H9 (cell line): ENCODE measurements around the gene C17orf78. TPM values are rescaled to one million over a fixed set of nuclear protein-coding genes. Genes with fewer than 3 reads are reported as not detected.

ENCODE experiments used
- DNase-seq: peaks from one replicate; pipeline ENCODE4 v3.0.0-alpha.2; 2017
- H2AFZ ChIP-seq: one replicate; pipeline ENCODE4 v1.6.1; 2013; ENCODE audit warnings: mild to moderate bottlenecking, low read length, control low read depth, moderate library complexity
- H2AK5ac ChIP-seq: 2 replicates; pipeline ENCODE4 v1.6.1; 2013; ENCODE audit warnings: low read length, control low read depth, mixed read lengths; ENCODE audit not compliant: insufficient read length
- H2BK120ac ChIP-seq: one replicate; pipeline ENCODE4 v1.6.1; 2013; ENCODE audit warnings: low read depth, mild to moderate bottlenecking, low read length, control low read depth, inconsistent platforms; ENCODE audit not compliant: poor library complexity, severe bottlenecking
- H2BK12ac ChIP-seq: 2 replicates; pipeline ENCODE4 v1.6.1; 2013; ENCODE audit warnings: low read length, control low read depth, mixed read lengths, low read depth; ENCODE audit not compliant: insufficient read length
- H2BK15ac ChIP-seq: 2 replicates; pipeline ENCODE4 v1.6.1; 2013; ENCODE audit warnings: low read depth, low read length, control low read depth
- H2BK20ac ChIP-seq: one replicate; pipeline ENCODE4 v1.6.1; 2013; ENCODE audit warnings: low read depth, mild to moderate bottlenecking, low read length, control low read depth, inconsistent platforms; ENCODE audit not compliant: poor library complexity, severe bottlenecking
- H2BK5ac ChIP-seq: 2 replicates; pipeline ENCODE4 v1.6.1; 2013; ENCODE audit warnings: low read length, control low read depth, mixed read lengths; ENCODE audit not compliant: insufficient read length
- H3K14ac ChIP-seq: 2 replicates; pipeline ENCODE4 v1.6.1; 2013; ENCODE audit warnings: low read length, control low read depth; ENCODE audit not compliant: insufficient read depth
- H3K18ac ChIP-seq: 2 replicates; pipeline ENCODE4 v1.6.1; 2013; ENCODE audit warnings: low read depth, mild to moderate bottlenecking, mixed read lengths, low read length, control low read depth; ENCODE audit not compliant: insufficient read length
- H3K23ac ChIP-seq: 2 replicates; pipeline ENCODE4 v1.6.1; 2013; ENCODE audit warnings: low read length, control low read depth, mixed read lengths, low read depth; ENCODE audit not compliant: insufficient read length
- H3K23me2 ChIP-seq: 2 replicates; pipeline ENCODE4 v1.6.1; 2013; ENCODE audit warnings: low read depth, mild to moderate bottlenecking, mixed read lengths, low read length, control low read depth; ENCODE audit not compliant: insufficient read length, poor library complexity, severe bottlenecking
- H3K27ac ChIP-seq: 2 replicates; pipeline ENCODE4 v1.5.1; 2013; ENCODE audit warnings: low read length, control low read depth, mixed read lengths, low read depth; ENCODE audit not compliant: insufficient read length
- H3K27me3 ChIP-seq: 2 replicates; pipeline ENCODE4 v1.6.1; 2013; ENCODE audit warnings: low read length, control low read depth, inconsistent platforms; ENCODE audit not compliant: insufficient read depth
- H3K4ac ChIP-seq: 2 replicates; pipeline ENCODE4 v1.6.1; 2013; ENCODE audit warnings: low read depth, mild to moderate bottlenecking, control low read depth, inconsistent platforms, low read length, moderate library complexity
- H3K4me1 ChIP-seq: 2 replicates; pipeline ENCODE4 v1.6.1; 2013; ENCODE audit warnings: low read length, control low read depth, inconsistent platforms; ENCODE audit not compliant: insufficient read depth
- H3K4me2 ChIP-seq: 2 replicates; pipeline ENCODE4 v1.6.1; 2013; ENCODE audit warnings: low read length, control low read depth, mixed read lengths; ENCODE audit not compliant: insufficient read length, insufficient read depth
- H3K56ac ChIP-seq: 2 replicates; pipeline ENCODE4 v1.6.1; 2013; ENCODE audit warnings: low read depth, mild to moderate bottlenecking, mixed read lengths, low read length, control low read depth; ENCODE audit not compliant: insufficient read length
- H3K79me1 ChIP-seq: 2 replicates; pipeline ENCODE4 v1.6.1; 2013; ENCODE audit warnings: low read depth, mild to moderate bottlenecking, moderate library complexity, low read length, control low read depth, inconsistent platforms; ENCODE audit not compliant: insufficient read depth, poor library complexity, severe bottlenecking
- H3K79me2 ChIP-seq: 2 replicates; pipeline ENCODE4 v1.6.1; 2013; ENCODE audit warnings: low read length, control low read depth, inconsistent platforms; ENCODE audit not compliant: insufficient read depth
- H3K9ac ChIP-seq: 2 replicates; pipeline ENCODE4 v1.6.1; 2013; ENCODE audit warnings: low read length, control low read depth, mixed read lengths; ENCODE audit not compliant: insufficient read length; ENCODE audit errors: extremely low read depth
- H3K9me3 ChIP-seq: one replicate; pipeline ENCODE4 v1.6.1; 2013; ENCODE audit warnings: low read depth, low read length, inconsistent platforms; ENCODE audit not compliant: control insufficient read depth
- H3T11ph ChIP-seq: one replicate; pipeline ENCODE4 v1.6.1; 2013; ENCODE audit warnings: mild to moderate bottlenecking, low read length, control low read depth, inconsistent platforms
- H4K20me1 ChIP-seq: one replicate; pipeline ENCODE4 v1.6.1; 2013; ENCODE audit not compliant: control insufficient read depth, insufficient read length, insufficient read depth
- H4K5ac ChIP-seq: 2 replicates; pipeline ENCODE4 v1.6.1; 2013; ENCODE audit warnings: low read depth, mild to moderate bottlenecking, mixed read lengths, low read length, control low read depth; ENCODE audit not compliant: insufficient read length
- H4K8ac ChIP-seq: replicated peaks from 2 replicates; pipeline ENCODE4 v1.6.1; 2013; ENCODE audit warnings: low read length, control low read depth, mixed read lengths, low read depth; ENCODE audit not compliant: insufficient read length
- H4K91ac ChIP-seq: 2 replicates; pipeline ENCODE4 v1.6.1; 2013; ENCODE audit warnings: low read depth, mild to moderate bottlenecking, moderate library complexity, mixed read lengths, low read length, control low read depth; ENCODE audit not compliant: insufficient read length
- H3K27ac Mint-ChIP-seq, 3 experiments: 2 replicates in 2 of 3; 3 replicates in 1 of 3; pipeline ENCODE4 v1.8.0; 2020 to 2021; ENCODE audit warnings: mixed read lengths in 3 of 3, mild to moderate bottlenecking in 1 of 3, moderate library complexity in 1 of 3
- H3K27me3 Mint-ChIP-seq: 2 replicates; pipeline ENCODE4 v1.8.0; 2021; ENCODE audit warnings: low read depth, mild to moderate bottlenecking, moderate library complexity, mixed read lengths
- H3K36me3 Mint-ChIP-seq, 3 experiments: 2 replicates in 2 of 3; 3 replicates in 1 of 3; pipeline ENCODE4 v1.8.0; 2020 to 2021; ENCODE audit warnings: low read depth in 3 of 3, mixed read lengths in 3 of 3; ENCODE audit not compliant: insufficient read depth in 1 of 3
- H3K4me1 Mint-ChIP-seq, 2 experiments: 2 replicates each; pipeline ENCODE4 v1.8.0; 2020; ENCODE audit warnings: mixed read lengths in 2 of 2
- H3K4me3 Mint-ChIP-seq, 2 experiments: 2 replicates in 1 of 2; 3 replicates in 1 of 2; pipeline ENCODE4 v1.8.0; 2020 to 2021; ENCODE audit warnings: mild to moderate bottlenecking in 2 of 2, mixed read lengths in 2 of 2, moderate library complexity in 1 of 2
- H3K9me3 Mint-ChIP-seq, 2 experiments: 2 replicates in 1 of 2; 3 replicates in 1 of 2; pipeline ENCODE4 v1.8.0; 2020; ENCODE audit warnings: mild to moderate bottlenecking in 2 of 2, mixed read lengths in 2 of 2, moderate library complexity in 1 of 2
- CTCF ChIP-seq: fragments of 200-600 bp; sonication (generic); conservative IDR thresholded peaks from 3 replicates; pipeline ENCODE4 v1.8.0; 2021; ENCODE audit warnings: antibody characterized with exemption, mild to moderate bottlenecking
- total RNA-seq: library from RNA; stranded (reverse); gene quantifications from 2 replicates; pipeline ENCODE4 v1.2.1, GENCODE V29; 2021

The C17orf78 gene
- total RNA-seq, 1 experiment from 2014 or later, result not detected

- Histone ChIP-seq H3K23me2 (no peaks in the 10 kb centered on the region), H3T11ph (no peak overlapping the region), H3K23ac (no peak overlapping the region), H2BK15ac (no peak overlapping the region), H2AK5ac (no peak overlapping the region), H3K4me2 (no peak overlapping the region), H3K79me2 (no peaks in the 10 kb centered on the region), H3K56ac (no peak overlapping the region), H3K27ac (no peak overlapping the region), H2BK20ac (no peak overlapping the region), H4K91ac (no peak overlapping the region), H4K8ac (no peak overlapping the region), H3K4ac (no peak overlapping the region), H3K4me1 (no peaks in the 10 kb centered on the region), H2BK5ac (no peak overlapping the region), H3K9me3 (no peaks in the 10 kb centered on the region), H3K14ac (no peak overlapping the region), H4K20me1 (no peaks in the 10 kb centered on the region), H3K27me3 (no peaks in the 10 kb centered on the region), H2BK120ac (no peak overlapping the region), H3K9ac (no peak overlapping the region), H2AFZ (no peak overlapping the region), H3K18ac (no peak overlapping the region), H2BK12ac (no peak overlapping the region), H4K5ac (no peak overlapping the region), H3K79me1 (no peaks in the 10 kb centered on the region)
- no peak for DNase-seq
- Mint-ChIP-seq H3K27ac (no peak overlapping the region), H3K4me3 (no peak overlapping the region), H3K36me3 (no peaks in the 10 kb centered on the region), H3K27me3 (no peaks in the 10 kb centered on the region), H3K9me3 (no peaks in the 10 kb centered on the region), H3K4me1 (peaks cover 4 to 10% of the 10 kb centered on the region in 2 experiments)
- TF ChIP-seq CTCF, result no peak
These were observed 9.7 kb downstream of the C17orf78 start for GRCh38 chr17:37385474-37385990.
